Loucy (cell line): Measurements from ENCODE around the gene KRT27.

Experiments used
- H2AFZ ChIP-seq: fragments of 200-600 bp; sonication (generic); 2 replicates; pipeline ENCODE4 v1.6.0; 2016; ENCODE audit warnings: antibody characterized with exemption, mild to moderate bottlenecking, low read length, moderate library complexity
- H3F3A ChIP-seq: fragments of 200-600 bp; 2 replicates; pipeline ENCODE4 v1.6.0; 2016; ENCODE audit warnings: antibody characterized with exemption, low read depth, mild to moderate bottlenecking
- H3K27me3 ChIP-seq: fragments of 200-600 bp; sonication (generic); 2 replicates; pipeline ENCODE4 v1.6.1; 2014; ENCODE audit warnings: low read length, mild to moderate bottlenecking; ENCODE audit not compliant: insufficient read depth, poor library complexity, severe bottlenecking
- H3K36me3 ChIP-seq: fragments of 200-600 bp; sonication (generic); 2 replicates; pipeline ENCODE4 v1.6.1; 2016; ENCODE audit warnings: low read length; ENCODE audit not compliant: insufficient read depth
- H3K4me1 ChIP-seq: fragments of 200-600 bp; sonication (generic); 2 replicates; pipeline ENCODE4 v1.5.1; 2014; ENCODE audit warnings: low read length, mild to moderate bottlenecking; ENCODE audit not compliant: insufficient read depth, poor library complexity, severe bottlenecking
- H3K4me2 ChIP-seq: fragments of 200-600 bp; sonication (generic); 2 replicates; pipeline ENCODE4 v1.6.0; 2014; ENCODE audit warnings: antibody characterized with exemption, low read length, low read depth, mild to moderate bottlenecking; ENCODE audit not compliant: poor library complexity, severe bottlenecking
- H3K4me3 ChIP-seq: fragments of 200-600 bp; sonication (generic); 2 replicates; pipeline ENCODE4 v1.5.1; 2014; ENCODE audit warnings: low read length, mild to moderate bottlenecking, mixed read lengths; ENCODE audit not compliant: poor library complexity, severe bottlenecking
- H3K79me2 ChIP-seq: fragments of 200-600 bp; sonication (generic); 2 replicates; pipeline ENCODE4 v1.6.1; 2014; ENCODE audit warnings: low read length; ENCODE audit not compliant: insufficient read depth
- H3K9ac ChIP-seq: fragments of 200-600 bp; sonication (generic); 2 replicates; pipeline ENCODE4 v1.6.0; 2014; ENCODE audit warnings: mild to moderate bottlenecking, low read depth, low read length, moderate library complexity; ENCODE audit not compliant: poor library complexity, severe bottlenecking
- H3K9me2 ChIP-seq: fragments of 200-600 bp; sonication (generic); replicated peaks from 2 replicates; pipeline ENCODE4 v1.6.1; 2016; ENCODE audit warnings: low read depth, low read length, mixed read lengths
- H3K9me3 ChIP-seq: fragments of 200-600 bp; sonication (generic); 2 replicates; pipeline ENCODE4 v1.6.1; 2014; ENCODE audit warnings: mild to moderate bottlenecking, antibody characterized with exemption, low read length, low read depth; ENCODE audit not compliant: insufficient read depth
- H4K20me1 ChIP-seq: fragments of 200-600 bp; sonication (generic); 2 replicates; pipeline ENCODE4 v1.6.0; 2014; ENCODE audit warnings: antibody characterized with exemption, low read length, mild to moderate bottlenecking; ENCODE audit not compliant: insufficient read depth, poor library complexity, severe bottlenecking
- CTCF ChIP-seq: fragments of 200-600 bp; sonication (generic); conservative IDR thresholded peaks from 2 replicates; pipeline ENCODE4 v1.5.1; 2014; ENCODE audit warnings: mild to moderate bottlenecking, antibody characterized with exemption, low read length
- EZH2phosphoT487 ChIP-seq: fragments of 200-600 bp; IDR thresholded peaks from 2 replicates; pipeline ENCODE4 v1.6.1; 2018; ENCODE audit warnings: antibody characterized with exemption, mild to moderate bottlenecking, moderate library complexity, borderline replicate concordance

The KRT27 gene

DNA sequence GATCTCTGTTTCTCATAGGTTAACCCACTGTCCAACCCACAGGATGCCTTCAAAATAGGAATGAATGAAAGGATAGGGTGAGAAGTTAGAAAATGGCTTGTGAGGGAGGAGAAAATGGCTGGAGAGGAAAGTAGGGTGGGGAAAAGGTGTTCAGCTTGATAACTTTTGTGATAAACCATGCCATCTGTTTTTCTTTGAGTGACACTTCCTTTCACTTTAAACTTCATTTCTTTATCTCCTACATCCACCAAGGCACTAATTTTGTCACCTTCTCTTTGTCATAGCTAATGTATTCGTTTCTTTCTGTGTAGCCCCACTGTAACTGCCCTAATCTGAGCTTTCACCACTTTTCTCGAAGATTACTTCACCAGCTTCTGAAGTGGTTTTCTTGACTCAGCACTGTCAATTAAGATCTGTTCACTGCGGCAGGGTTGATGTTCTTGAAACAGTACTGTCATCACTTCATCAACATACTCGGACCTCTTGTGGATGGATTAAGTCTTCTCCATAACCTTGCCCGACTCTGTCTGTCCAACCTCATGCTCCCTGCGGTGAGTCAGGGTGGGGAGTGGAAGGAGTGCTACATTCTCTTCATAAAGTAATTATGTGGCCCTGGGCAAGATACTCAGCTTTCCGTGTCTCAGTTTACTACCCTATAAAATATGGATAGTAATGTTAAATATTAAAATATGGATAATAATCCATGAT, 45.5 kb upstream of the KRT27 start:
- Histone ChIP-seq H3K4me3 (peak overlapping the region; percentile 64), H3K79me2 (peaks cover 4% of the 10 kb centered on the region; the same call in 1 of the 2 replicates), H2AFZ (peak overlapping the region; percentile 72), H3K36me3 (no peaks in the 10 kb centered on the region), H3K9me3 (no peaks in the 10 kb centered on the region), H3K27me3 (peaks cover 27% of the 10 kb centered on the region), H3K4me1 (peaks cover 30% of the 10 kb centered on the region), H3F3A (peaks cover 17% of the 10 kb centered on the region), H4K20me1 (no peaks in the 10 kb centered on the region), H3K9ac (peak overlapping the region; percentile 49), H3K9me2 (no peaks in the 10 kb centered on the region), H3K4me2 (peak overlapping the region; percentile 56)
- no peak for TF ChIP-seq CTCF
- no peak for TF ChIP-seq EZH2phosphoT487

DNA sequence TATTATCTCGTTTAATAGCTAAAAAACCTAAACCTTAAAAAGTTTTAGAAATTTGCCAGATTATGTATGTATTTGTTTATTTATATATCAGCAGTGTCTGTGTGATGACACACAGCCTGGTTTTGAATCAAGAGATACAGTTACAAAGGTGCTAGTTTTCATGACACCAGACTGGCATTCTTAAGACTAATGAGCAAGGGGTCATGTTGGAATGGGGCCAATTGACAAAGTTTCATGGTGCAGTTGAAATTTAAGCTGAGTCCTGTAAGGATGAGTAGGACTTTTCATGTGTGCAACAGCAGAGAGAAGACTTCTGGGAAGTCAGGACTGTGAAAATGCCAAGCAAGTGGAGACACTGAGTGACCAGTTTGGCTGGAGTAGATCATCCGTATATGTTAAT, 43.2 kb upstream of the KRT27 start:
- Histone ChIP-seq H3K27me3 (peaks cover 50% of the 10 kb centered on the region), H2AFZ (no peak overlapping the region), H3K79me2 (peaks cover 4% of the 10 kb centered on the region; the same call in 1 of the 2 replicates), H4K20me1 (no peaks in the 10 kb centered on the region), H3K36me3 (no peaks in the 10 kb centered on the region), H3K9me3 (no peaks in the 10 kb centered on the region), H3F3A (peaks cover 20% of the 10 kb centered on the region), H3K4me2 (no peak overlapping the region), H3K9me2 (no peaks in the 10 kb centered on the region), H3K4me3 (no peak overlapping the region), H3K9ac (no peak overlapping the region), H3K4me1 (peaks cover 30% of the 10 kb centered on the region)
- TF ChIP-seq EZH2phosphoT487 (no peak), CTCF (no peak)

GRCh38 chr17:40824015-40824832, 41.9 kb upstream of the KRT27 start:
- H3K36me3 ChIP-seq, result no peaks in the 10 kb centered on the region
- H3K9me3 ChIP-seq, result no peaks in the 10 kb centered on the region
- H3K4me3 ChIP-seq, result no peak overlapping the region
- peaks cover 12% of the 10 kb centered on the region for H3K79me2 ChIP-seq
- H3K9ac ChIP-seq, result no peak overlapping the region
- H2AFZ ChIP-seq, result no peak overlapping the region
- H3K4me1 ChIP-seq, result peaks cover 43% of the 10 kb centered on the region
- TF ChIP-seq EZH2phosphoT487 (no peak), CTCF (no peak)
- H3F3A ChIP-seq, result peaks cover 28% of the 10 kb centered on the region
- H3K27me3 ChIP-seq, result peaks cover 60% of the 10 kb centered on the region
- H3K9me2 ChIP-seq, result no peaks in the 10 kb centered on the region
- no peak overlapping the region for H3K4me2 ChIP-seq
- H4K20me1 ChIP-seq, result no peaks in the 10 kb centered on the region
